ENCODE measurements around the gene MIGA2.

DNA sequence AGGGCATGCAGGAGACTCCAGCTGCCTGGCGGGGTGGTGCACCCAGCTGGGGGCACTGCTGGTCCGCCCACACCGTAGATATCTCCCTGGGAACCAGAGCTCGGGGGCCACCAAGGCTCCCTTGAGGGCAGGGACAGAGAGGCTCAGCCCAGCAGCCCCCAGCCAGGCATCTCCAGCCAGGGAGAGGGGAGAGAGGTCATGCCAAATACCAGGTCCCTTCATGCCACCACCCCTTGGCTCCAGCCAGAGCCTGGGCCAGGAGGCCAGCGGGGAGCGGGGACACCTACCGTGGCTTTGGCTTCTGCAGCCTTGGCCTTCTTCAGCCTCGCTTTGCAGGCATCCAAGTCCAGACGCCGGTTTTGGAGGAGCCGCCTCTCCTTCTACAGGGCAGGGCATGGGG is 22.3 kb upstream of the MIGA2 start:
- TF ChIP-seq POLR2AphosphoS5 (IDR thresholded peaks at IDR 0.05; ENCODE audit: low read depth, low read length) (no peak), POLR2A (IDR thresholded peaks at IDR 0.05; ENCODE audit: low read depth, low read length) (no peak), TAF1 (IDR thresholded peaks at IDR 0.05; ENCODE audit: low read depth, low read length) (no peak), SPI1 (IDR thresholded peaks at IDR 0.05; ENCODE audit: low read depth, low read length) (no peak), POU2F2 (IDR thresholded peaks at IDR 0.05; ENCODE audit: low read depth, low read length) (no peak)
